Spinal cord (tissue), 10 donors: ENCODE results near the gene TCL1B. TPM values are rescaled to one million over a fixed set of nuclear protein-coding genes. Genes with fewer than 3 reads are reported as not detected.
"Not testable (repeated sequence)": the region's sequence is repeated elsewhere in the genome, so short reads cannot be mapped to it uniquely, and the experiment has no call there.

Experiments used
- DNase-seq, 6 donors: peaks; one replicate each; pipeline versions ENCODE4 v3.0.0 to v3.0.0-alpha.2; 2013 to 2015; ENCODE audit warnings: low spot score in 6 of 6, low read depth in 4 of 6
- H3K27ac ChIP-seq: one replicate; pipeline ENCODE4 v1.5.1; 2013; ENCODE audit warnings: low read depth, low read length, control low read depth
- H3K27me3 ChIP-seq: one replicate; pipeline ENCODE4 v1.6.1; 2013; ENCODE audit warnings: low read length; ENCODE audit not compliant: control insufficient read depth, insufficient read depth
- H3K36me3 ChIP-seq: one replicate; pipeline ENCODE4 v1.6.1; 2013; ENCODE audit warnings: low read length; ENCODE audit not compliant: control insufficient read depth, insufficient read depth
- H3K4me1 ChIP-seq: one replicate; pipeline ENCODE4 v1.6.1; 2013; ENCODE audit warnings: low read length; ENCODE audit not compliant: control insufficient read depth, insufficient read depth
- H3K4me3 ChIP-seq: one replicate; pipeline ENCODE4 v1.5.1; 2013; ENCODE audit warnings: low read depth, low read length, control low read depth
- H3K9me3 ChIP-seq: one replicate; pipeline ENCODE4 v1.6.1; 2013; ENCODE audit warnings: low read length; ENCODE audit not compliant: control insufficient read depth, insufficient read depth
- whole genome bisulfite sequencing: methylation state at CpG from one replicate; pipeline ENCODE4 v1.1.5; 2013; ENCODE audit warnings: missing lambda C conversion rate; ENCODE audit not compliant: insufficient coverage; 5-methylcytosine and 5-hydroxymethylcytosine counted together
- polyA plus RNA-seq, 2 donors: library from polyadenylated mRNA; unstranded; fragments of 120-200 nt; gene quantifications; one replicate each; pipeline ENCODE4 v1.2.1, GENCODE V29; 2013; ENCODE audit not compliant: insufficient read length in 2 of 2
- total RNA-seq, 2 donors: library from RNA; depleted of rRNA in 1 of 2; stranded (reverse); fragments of 120-200 nt in 1 of 2; fragments of >200 nt in 1 of 2; gene quantifications; one replicate each; pipeline versions ENCODE4 v1.2.3 to v1.2.4, GENCODE V29; 2013 to 2014
- donor health status: healthy.

TCL1B gene
- total and polyA plus RNA-seq, 4 donors: not detected

DNA sequence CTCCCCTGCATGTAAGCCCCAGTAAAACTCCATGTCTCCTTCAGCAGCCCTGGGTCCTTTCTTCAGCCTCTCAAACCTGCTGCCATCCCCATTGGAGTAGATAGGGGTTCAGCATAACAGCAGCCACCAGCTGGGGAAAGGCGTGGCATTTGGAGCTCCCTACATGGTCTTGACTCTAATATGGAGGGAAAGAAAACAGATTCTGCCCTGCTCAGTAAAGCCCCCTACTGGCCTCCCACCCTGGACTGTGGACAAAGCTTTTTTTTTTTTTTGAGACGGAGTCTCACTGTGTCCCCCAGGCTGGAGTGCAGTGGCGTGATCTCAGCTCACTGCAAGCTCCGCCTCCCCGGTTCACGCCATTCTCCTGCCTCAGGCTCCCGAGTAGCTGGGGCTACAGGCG lies 20.7 kb upstream of the TCL1B start:
- WGBS: 33% methylated on average over 5 of the region's 8 CpGs
- H3K9me3 ChIP-seq, DNase-seq, H3K27ac ChIP-seq, H3K36me3 ChIP-seq, H3K4me3 ChIP-seq, H3K27me3 ChIP-seq: not testable (repeated sequence)
- H3K4me1 ChIP-seq: peaks cover 19% of the 10 kb centered on the region

DNA sequence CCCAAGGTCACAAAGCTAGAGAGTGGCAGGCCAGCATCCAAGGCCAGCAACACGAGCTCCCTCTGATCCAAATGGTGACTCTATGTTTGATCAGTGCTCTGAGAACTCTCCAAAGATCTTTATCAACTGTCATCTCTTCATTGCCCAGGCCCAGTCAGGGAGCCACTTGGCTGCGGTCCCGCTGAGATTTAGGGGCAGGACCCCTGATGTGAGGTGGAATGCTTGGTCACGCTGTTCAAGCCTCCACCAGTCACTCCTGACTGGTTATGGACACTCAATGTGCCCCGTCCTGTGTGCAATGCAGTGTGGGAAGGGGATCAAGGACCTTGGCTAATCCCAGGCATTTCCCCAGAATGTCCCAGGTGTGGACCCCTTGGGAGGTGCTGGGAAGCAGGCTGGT lies 19.8 kb upstream of the TCL1B start:
- H3K9me3 ChIP-seq: no peaks in the 10 kb centered on the region
- WGBS: 90% methylated on average over 4 of the region's 5 CpGs

GRCh38 chr14:95667249-95667693 lies 19.0 kb upstream of the TCL1B start:
- H3K4me3 ChIP-seq: no peak overlapping the region
- WGBS: 18% methylated on average over 3 of the region's 3 CpGs

More for the DNA sequence above, 19.8 kb upstream of the TCL1B start:
- H3K27ac ChIP-seq: no peak overlapping the region
- no peaks in the 10 kb centered on the region for H3K36me3 ChIP-seq
- H3K4me3 ChIP-seq: no peak overlapping the region
- H3K4me1 ChIP-seq: peaks cover 23% of the 10 kb centered on the region
- no peak for DNase-seq
- H3K27me3 ChIP-seq: no peaks in the 10 kb centered on the region

DNA sequence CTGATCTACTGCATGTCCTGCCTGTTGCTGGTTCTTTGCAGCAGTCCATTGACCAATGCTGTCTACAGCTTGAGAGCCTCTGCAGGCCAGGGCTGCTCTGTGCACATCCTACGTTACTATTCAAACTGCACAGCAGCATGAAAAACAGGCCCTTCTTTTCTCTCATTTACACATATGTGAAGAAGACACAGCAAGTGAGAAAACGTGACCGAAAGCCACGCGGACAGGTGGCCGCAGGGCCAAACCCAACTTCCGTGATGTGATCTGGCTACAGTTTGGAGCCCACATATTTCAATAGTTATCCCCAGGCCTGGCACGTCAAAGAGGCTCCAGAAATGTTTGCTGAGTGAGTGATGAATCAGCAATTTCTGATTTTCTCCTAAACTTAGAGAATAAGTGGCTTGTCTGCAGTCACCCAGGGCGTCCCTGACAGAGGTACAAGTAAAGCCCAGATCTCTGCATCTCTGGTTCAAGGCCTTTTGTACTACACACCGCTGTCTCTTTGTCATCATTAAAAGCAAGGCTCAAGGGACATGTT lies 17.9 kb upstream of the TCL1B start:
- H3K36me3 ChIP-seq: no peaks in the 10 kb centered on the region
- H3K27ac ChIP-seq: no peak overlapping the region
- H3K4me1 ChIP-seq: peaks cover 23% of the 10 kb centered on the region
- 91% methylated on average over 5 of the region's 10 CpGs for WGBS
- no peaks in the 10 kb centered on the region for H3K27me3 ChIP-seq
- no peak overlapping the region for H3K4me3 ChIP-seq
- H3K9me3 ChIP-seq: no peaks in the 10 kb centered on the region
- no peak for DNase-seq

More at GRCh38 chr14:95667249-95667693, 19.0 kb upstream of the TCL1B start:
- no peaks in the 10 kb centered on the region for H3K9me3 ChIP-seq
- H3K36me3 ChIP-seq: no peaks in the 10 kb centered on the region
- no peak for DNase-seq
- H3K27ac ChIP-seq: no peak overlapping the region
- H3K4me1 ChIP-seq: peaks cover 23% of the 10 kb centered on the region
- H3K27me3 ChIP-seq: no peaks in the 10 kb centered on the region

GRCh38 chr14:95674613-95675012 lies 11.6 kb upstream of the TCL1B start:
- no peaks in the 10 kb centered on the region for H3K27me3 ChIP-seq
- peaks cover 2% of the 10 kb centered on the region for H3K9me3 ChIP-seq
- no peak overlapping the region for H3K4me3 ChIP-seq
- peaks cover 7% of the 10 kb centered on the region for H3K4me1 ChIP-seq
- WGBS: 80% methylated on average over 2 of the region's 4 CpGs
- DNase-seq: no peak
- no peak overlapping the region for H3K27ac ChIP-seq
- H3K36me3 ChIP-seq: no peaks in the 10 kb centered on the region

GRCh38 chr14:95675486-95675885 lies 10.7 kb upstream of the TCL1B start:
- no peaks in the 10 kb centered on the region for H3K27me3 ChIP-seq
- peaks cover 9% of the 10 kb centered on the region for H3K4me1 ChIP-seq
- 11% methylated on average over 1 of the region's 4 CpGs for WGBS
- H3K9me3 ChIP-seq: peaks cover 2% of the 10 kb centered on the region
- H3K36me3 ChIP-seq: no peaks in the 10 kb centered on the region
- H3K27ac ChIP-seq: no peak overlapping the region
- no peak for DNase-seq
- no peak overlapping the region for H3K4me3 ChIP-seq

DNA sequence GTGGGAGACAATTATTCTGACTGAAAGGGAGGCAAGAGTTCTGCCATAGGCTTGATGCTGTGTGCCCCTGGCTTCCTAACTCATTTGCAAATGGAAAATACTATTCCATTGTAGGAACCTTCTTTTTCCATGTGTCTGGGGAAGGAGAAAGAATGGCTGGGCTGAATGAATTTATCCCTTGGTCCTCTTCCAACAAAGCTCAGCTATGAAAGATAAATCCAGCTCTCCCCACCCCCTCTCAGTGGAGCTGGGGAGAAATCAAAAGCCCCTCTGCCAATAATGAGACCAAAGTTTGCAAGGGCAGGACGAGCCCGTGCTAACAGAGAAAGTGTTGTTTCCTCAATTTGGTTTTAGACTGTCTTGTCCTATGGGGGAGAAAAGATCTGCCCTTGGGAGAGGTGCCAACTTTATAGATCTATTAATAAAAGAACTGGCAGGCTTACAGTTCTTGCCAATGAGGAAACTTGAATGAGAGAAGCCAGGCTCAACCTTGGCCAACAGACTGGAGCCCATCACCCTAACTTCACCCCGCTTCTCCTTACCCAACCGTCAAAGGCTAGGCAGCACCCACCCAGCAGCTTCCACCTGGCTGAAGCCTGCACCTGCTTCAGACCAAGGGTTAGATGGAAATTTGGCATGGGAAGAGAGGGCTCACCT lies 8.9 kb upstream of the TCL1B start:
- H3K4me3 ChIP-seq: no peak overlapping the region
- 80% methylated on average over 1 of the region's 4 CpGs for WGBS
- no peaks in the 10 kb centered on the region for H3K36me3 ChIP-seq
- no peak for DNase-seq
- peaks cover 2% of the 10 kb centered on the region for H3K9me3 ChIP-seq
- H3K27ac ChIP-seq: no peak overlapping the region
- no peaks in the 10 kb centered on the region for H3K27me3 ChIP-seq
- peaks cover 5% of the 10 kb centered on the region for H3K4me1 ChIP-seq

GRCh38 chr14:95679148-95679815 lies 6.9 kb upstream of the TCL1B start:
- H3K9me3 ChIP-seq: peaks cover 2% of the 10 kb centered on the region
- peaks cover 5% of the 10 kb centered on the region for H3K4me1 ChIP-seq
- no peak overlapping the region for H3K4me3 ChIP-seq
- 36% methylated on average over 2 of the region's 4 CpGs for WGBS
- H3K27me3 ChIP-seq: no peaks in the 10 kb centered on the region
- no peaks in the 10 kb centered on the region for H3K36me3 ChIP-seq
- no peak overlapping the region for H3K27ac ChIP-seq
- DNase-seq: peak in 1 of 6 donors; percentile 32

GRCh38 chr14:95679998-95680735 lies 6.1 kb upstream of the TCL1B start:
- H3K9me3 ChIP-seq: peaks cover 2% of the 10 kb centered on the region
- H3K27ac ChIP-seq: no peak overlapping the region
- no peaks in the 10 kb centered on the region for H3K36me3 ChIP-seq
- no peaks in the 10 kb centered on the region for H3K27me3 ChIP-seq
- DNase-seq: peak in 1 of 6 donors; percentile 55
- H3K4me1 ChIP-seq: peaks cover 5% of the 10 kb centered on the region
- 0% methylated on average over 2 of the region's 8 CpGs for WGBS
- H3K4me3 ChIP-seq: no peak overlapping the region
